Measurements from ENCODE around the gene TNRC6B.

TNRC6B gene

GRCh38 chr22:40238425-40239344 lies 61.0 kb downstream of the TNRC6B start:
- no peak for DNase-seq (ENCODE audit: low read depth, low spot score)

- no peak for DNase-seq (ENCODE audit: low read depth, low spot score)
Measured at GRCh38 chr22:40239345-40239683, 61.6 kb downstream of the TNRC6B start.

GRCh38 chr22:40240160-40240559 lies 62.4 kb downstream of the TNRC6B start:
- no peak for DNase-seq (ENCODE audit: low read depth, low spot score)

GRCh38 chr22:40240686-40241085 lies 63.0 kb downstream of the TNRC6B start:
- no peak for DNase-seq (ENCODE audit: low read depth, low spot score)

- no peak for DNase-seq (ENCODE audit: low read depth, low spot score)
Measured at GRCh38 chr22:40241200-40241763, 63.6 kb downstream of the TNRC6B start.

- DNase-seq (ENCODE audit: low read depth, low spot score): no peak
Measured at GRCh38 chr22:40243891-40244290, 66.2 kb downstream of the TNRC6B start.

GRCh38 chr22:40244586-40244985 lies 66.9 kb downstream of the TNRC6B start:
- no peak for DNase-seq (ENCODE audit: low read depth, low spot score)

- DNase-seq (ENCODE audit: low read depth, low spot score): no peak
Measured at GRCh38 chr22:40247976-40248375, 70.3 kb downstream of the TNRC6B start.

GRCh38 chr22:40249286-40249685 lies 71.6 kb downstream of the TNRC6B start:
- DNase-seq (ENCODE audit: low read depth, low spot score): no peak

- no peak for DNase-seq (ENCODE audit: low read depth, low spot score)
Measured at GRCh38 chr22:40250608-40251007, 72.9 kb downstream of the TNRC6B start.

- DNase-seq (ENCODE audit: low read depth, low spot score): no peak
Measured at GRCh38 chr22:40251106-40251505, 73.4 kb downstream of the TNRC6B start.

- DNase-seq (ENCODE audit: low read depth, low spot score): no peak
Measured at GRCh38 chr22:40252146-40252545, 74.4 kb downstream of the TNRC6B start.

- no peak for DNase-seq (ENCODE audit: low read depth, low spot score)
Measured at GRCh38 chr22:40256516-40256915, 78.8 kb downstream of the TNRC6B start.

GRCh38 chr22:40258017-40258416 lies 80.3 kb downstream of the TNRC6B start:
- DNase-seq (ENCODE audit: low read depth, low spot score): no peak

GRCh38 chr22:40258501-40258915 lies 80.8 kb downstream of the TNRC6B start:
- DNase-seq (ENCODE audit: low read depth, low spot score): no peak

GRCh38 chr22:40261783-40262182 lies 84.1 kb downstream of the TNRC6B start:
- DNase-seq (ENCODE audit: low read depth, low spot score): no peak

- DNase-seq (ENCODE audit: low read depth, low spot score): no peak
Measured at GRCh38 chr22:40263191-40263590, 85.5 kb downstream of the TNRC6B start.

- DNase-seq (ENCODE audit: low read depth, low spot score): no peak
Measured at GRCh38 chr22:40265783-40266182, 88.1 kb downstream of the TNRC6B start.

GRCh38 chr22:40270031-40270430 lies 92.3 kb downstream of the TNRC6B start:
- DNase-seq (ENCODE audit: low read depth, low spot score): no peak

- DNase-seq (ENCODE audit: low read depth, low spot score): no peak
Measured at GRCh38 chr22:40270748-40271373, 93.1 kb downstream of the TNRC6B start.

- DNase-seq (ENCODE audit: low read depth, low spot score): no peak
Measured at GRCh38 chr22:40271440-40271839, 93.7 kb downstream of the TNRC6B start.

- DNase-seq (ENCODE audit: low read depth, low spot score): no peak
Measured at GRCh38 chr22:40273319-40273718, 95.6 kb downstream of the TNRC6B start.

Data from activated CD4-positive, CD25-positive, alpha-beta regulatory T cell treated with anti-CD3 and anti-CD28 coated beads, Interleukin-2, amount 50 U/mL, for 16 hours (primary cell).